ENCODE measurements around the gene SPACDR. TPM values are rescaled to one million over a fixed set of nuclear protein-coding genes. Genes with fewer than 3 reads are reported as not detected.
A peak's percentile ranks its signal among the peaks of the same experiment; 100 is the strongest.
"Not testable (repeated sequence)": the region's sequence is repeated elsewhere in the genome, so short reads cannot be mapped to it uniquely, and the experiment has no call there.

The SPACDR gene
- total RNA-seq, 1 donor from 2014 or later = 2.9 TPM

- DNase-seq (ENCODE audit: low spot score) = no peak
These were observed 19.5 kb downstream of the SPACDR start for GRCh38 chr7:100444311-100445278.

GRCh38 chr7:100443096-100443840, 20.8 kb downstream of the SPACDR start:
- intact Hi-C loops (cut with micrococcal nuclease) = no loop called here
- Mint-ChIP-seq H3K4me3 (no peak overlapping the region), H3K4me1 (ENCODE audit: low read depth) (peaks cover 20% of the 10 kb centered on the region), H3K36me3 (ENCODE audit: low read depth) (no peaks in the 10 kb centered on the region), H3K27me3 (ENCODE audit: insufficient read depth) (no peaks in the 10 kb centered on the region), H3K9me3 (no peaks in the 10 kb centered on the region), H3K27ac (peak overlapping the region; percentile 69)
- no peak for DNase-seq (ENCODE audit: low spot score)

More at GRCh38 chr7:100444311-100445278, 19.5 kb downstream of the SPACDR start:
- H3K9me3 Mint-ChIP-seq = no peaks in the 10 kb centered on the region
- intact Hi-C loops (cut with micrococcal nuclease) = no loop called here
- H3K36me3 Mint-ChIP-seq (ENCODE audit: low read depth) = no peaks in the 10 kb centered on the region
- H3K27me3 Mint-ChIP-seq (ENCODE audit: insufficient read depth) = no peaks in the 10 kb centered on the region
- peaks cover 20% of the 10 kb centered on the region for H3K4me1 Mint-ChIP-seq (ENCODE audit: low read depth)
- no peak overlapping the region for H3K4me3 Mint-ChIP-seq
- H3K27ac Mint-ChIP-seq = peak overlapping the region; percentile 67

- no peak for DNase-seq (ENCODE audit: low spot score)
- peaks cover 20% of the 10 kb centered on the region for H3K4me1 Mint-ChIP-seq (ENCODE audit: low read depth)
- no peaks in the 10 kb centered on the region for H3K9me3 Mint-ChIP-seq
- no peak overlapping the region for H3K4me3 Mint-ChIP-seq
- intact Hi-C loops (cut with micrococcal nuclease) = no loop called here
- no peaks in the 10 kb centered on the region for H3K27me3 Mint-ChIP-seq (ENCODE audit: insufficient read depth)
- no peaks in the 10 kb centered on the region for H3K36me3 Mint-ChIP-seq (ENCODE audit: low read depth)
- peak overlapping the region; percentile 1 for H3K27ac Mint-ChIP-seq
These were observed 22.2 kb downstream of the SPACDR start for GRCh38 chr7:100441641-100442535.

- DNase-seq (ENCODE audit: low spot score); H3K27ac Mint-ChIP-seq; H3K27me3 Mint-ChIP-seq (ENCODE audit: insufficient read depth); H3K4me3 Mint-ChIP-seq; intact Hi-C loops (cut with micrococcal nuclease); H3K9me3 Mint-ChIP-seq: not testable (repeated sequence)
- H3K4me1 Mint-ChIP-seq (ENCODE audit: low read depth) = peaks cover 13% of the 10 kb centered on the region
- H3K36me3 Mint-ChIP-seq (ENCODE audit: low read depth) = peaks cover 15% of the 10 kb centered on the region
These were observed 24.8 kb downstream of the SPACDR start for GRCh38 chr7:100439244-100439643.

- H3K9me3 Mint-ChIP-seq; H3K27ac Mint-ChIP-seq; intact Hi-C loops (cut with micrococcal nuclease); DNase-seq (ENCODE audit: low spot score); H3K27me3 Mint-ChIP-seq (ENCODE audit: insufficient read depth); H3K4me3 Mint-ChIP-seq: not testable (repeated sequence)
- Mint-ChIP-seq H3K4me1 (ENCODE audit: low read depth) (peaks cover 16% of the 10 kb centered on the region), H3K36me3 (ENCODE audit: low read depth) (peaks cover 20% of the 10 kb centered on the region)
These were observed 25.3 kb downstream of the SPACDR start for GRCh38 chr7:100438731-100439130.

GRCh38 chr7:100438172-100438571, 25.9 kb downstream of the SPACDR start:
- Mint-ChIP-seq H3K4me1 (ENCODE audit: low read depth) (peaks cover 22% of the 10 kb centered on the region), H3K4me3 (no peak overlapping the region), H3K9me3 (no peaks in the 10 kb centered on the region), H3K36me3 (ENCODE audit: low read depth) (peaks cover 22% of the 10 kb centered on the region), H3K27ac (peak overlapping the region; percentile 48), H3K27me3 (ENCODE audit: insufficient read depth) (no peaks in the 10 kb centered on the region)
- DNase-seq (ENCODE audit: low spot score) = no peak
- intact Hi-C loops (cut with micrococcal nuclease) = no loop called here

GRCh38 chr7:100437150-100438100, 26.6 kb downstream of the SPACDR start:
- H3K9me3 Mint-ChIP-seq = no peaks in the 10 kb centered on the region
- DNase-seq (ENCODE audit: low spot score) = no peak
- intact Hi-C loops (cut with micrococcal nuclease) = loop anchor here (2.0 kb wide), 1 partner anchor 13 kb away; no protein-coding TSS in a partner anchor
- H3K4me1 Mint-ChIP-seq (ENCODE audit: low read depth) = peaks cover 26% of the 10 kb centered on the region
- H3K4me3 Mint-ChIP-seq = peak overlapping the region; percentile 33
- peaks cover 22% of the 10 kb centered on the region for H3K36me3 Mint-ChIP-seq (ENCODE audit: low read depth)
- H3K27ac Mint-ChIP-seq = peak overlapping the region; percentile 48
- no peaks in the 10 kb centered on the region for H3K27me3 Mint-ChIP-seq (ENCODE audit: insufficient read depth)

GRCh38 chr7:100435401-100436304, 28.4 kb downstream of the SPACDR start:
- H3K9me3 Mint-ChIP-seq = no peaks in the 10 kb centered on the region
- intact Hi-C loops (cut with micrococcal nuclease) = loop anchor here (1.0 to 2.0 kb wide), 10 partner anchors 7 to 1027 kb away; partner anchors contain the start of genes AGFG2, AP4M1, BUD31 and LAMTOR4
- H3K4me3 Mint-ChIP-seq = peak overlapping the region; percentile 94
- no peaks in the 10 kb centered on the region for H3K27me3 Mint-ChIP-seq (ENCODE audit: insufficient read depth)
- H3K36me3 Mint-ChIP-seq (ENCODE audit: low read depth) = peaks cover 29% of the 10 kb centered on the region
- H3K27ac Mint-ChIP-seq = peak overlapping the region; percentile 88
- peaks cover 41% of the 10 kb centered on the region for H3K4me1 Mint-ChIP-seq (ENCODE audit: low read depth)
- DNase-seq (ENCODE audit: low spot score) = peak; percentile 42

GRCh38 chr7:100434297-100435144, 29.5 kb downstream of the SPACDR start:
- intact Hi-C loops (cut with micrococcal nuclease) = no loop called here
- no peak for DNase-seq (ENCODE audit: low spot score)
- peak overlapping the region; percentile 88 for H3K27ac Mint-ChIP-seq
- no peaks in the 10 kb centered on the region for H3K27me3 Mint-ChIP-seq (ENCODE audit: insufficient read depth)
- peak overlapping the region; percentile 94 for H3K4me3 Mint-ChIP-seq
- H3K36me3 Mint-ChIP-seq (ENCODE audit: low read depth) = peaks cover 32% of the 10 kb centered on the region
- peaks cover 47% of the 10 kb centered on the region for H3K4me1 Mint-ChIP-seq (ENCODE audit: low read depth)
- no peaks in the 10 kb centered on the region for H3K9me3 Mint-ChIP-seq

- H3K4me3 Mint-ChIP-seq = peak overlapping the region; percentile 94
- H3K4me1 Mint-ChIP-seq (ENCODE audit: low read depth) = peaks cover 49% of the 10 kb centered on the region
These were observed 30.3 kb downstream of the SPACDR start for GRCh38 chr7:100433592-100434296.

More at GRCh38 chr7:100433592-100434296, 30.3 kb downstream of the SPACDR start:
- DNase-seq (ENCODE audit: low spot score) = no peak
- intact Hi-C loops (cut with micrococcal nuclease) = no loop called here
- H3K9me3 Mint-ChIP-seq = no peaks in the 10 kb centered on the region
- peak overlapping the region; percentile 88 for H3K27ac Mint-ChIP-seq
- peaks cover under 1% of the 10 kb centered on the region for H3K27me3 Mint-ChIP-seq (ENCODE audit: insufficient read depth)
- H3K36me3 Mint-ChIP-seq (ENCODE audit: low read depth) = peaks cover 32% of the 10 kb centered on the region
